Measurements from ENCODE around the gene TAX1BP1. TPM values are rescaled to one million over a fixed set of nuclear protein-coding genes. Genes with fewer than 3 reads are reported as not detected.
"Not testable (repeated sequence)": the region's sequence is repeated elsewhere in the genome, so short reads cannot be mapped to it uniquely, and the experiment has no call there.

The TAX1BP1 gene
- total RNA-seq, 1 donor from 2014 or later: 133 TPM

- H3K9me3 Mint-ChIP-seq (ENCODE audit: unreplicated experiment): no peaks in the 10 kb centered on the region
These were observed 2.3 kb upstream of the TAX1BP1 start for GRCh38 chr7:27737616-27738015.

GRCh38 chr7:27739301-27739908 is 557 bp upstream of the TAX1BP1 start:
- Histone ChIP-seq H3K36me3 (ENCODE audit: insufficient read depth, low read length) (no peaks in the 10 kb centered on the region), H3K4me2 (ENCODE audit: low read length) (peak overlapping the region; percentile 94), H3K9me3 (ENCODE audit: insufficient read depth, low read depth, low read length) (no peaks in the 10 kb centered on the region), H3K9ac (ENCODE audit: low read length) (peak overlapping the region; percentile 99), H2AFZ (ENCODE audit: low read depth, low read length) (peak overlapping the region; percentile 80), H3K4me3 (ENCODE audit: insufficient read depth, low read depth, low read length) (peak overlapping the region; percentile 96), H4K20me1 (ENCODE audit: insufficient read depth, low read length) (peaks cover 9% of the 10 kb centered on the region), H3K27me3 (ENCODE audit: insufficient read depth, low read length) (no peaks in the 10 kb centered on the region), H3K79me2 (ENCODE audit: insufficient read depth, low read length) (peaks cover 35% of the 10 kb centered on the region), H3K4me1 (ENCODE audit: insufficient read depth, low read length) (peaks cover 12% of the 10 kb centered on the region), H3K27ac (ENCODE audit: low read depth, low read length) (peak overlapping the region; percentile 99)
- peaks cover 14% of the 10 kb centered on the region for H3K4me1 Mint-ChIP-seq (ENCODE audit: low read depth, unreplicated experiment)
- no peaks in the 10 kb centered on the region for H3K9me3 Mint-ChIP-seq (ENCODE audit: unreplicated experiment)
- peaks cover 3% of the 10 kb centered on the region for H3K36me3 Mint-ChIP-seq (ENCODE audit: low read depth, unreplicated experiment)
- FAIRE-seq: no peak
- DNase-seq (ENCODE audit: low read depth): peak; percentile 68
- TF ChIP-seq CTCF (IDR thresholded peaks at IDR 0.05; ENCODE audit: insufficient read depth, low read depth, low read length) (no peak), EZH2 (IDR thresholded peaks at IDR 0.05; ENCODE audit: insufficient read depth, low read length) (no peak)
- H3K4me3 Mint-ChIP-seq (ENCODE audit: unreplicated experiment): peak overlapping the region; percentile 94
- peak overlapping the region; percentile 99 for H3K27ac Mint-ChIP-seq (ENCODE audit: unreplicated experiment)
- no peaks in the 10 kb centered on the region for H3K27me3 Mint-ChIP-seq (ENCODE audit: low read depth, unreplicated experiment)

More at GRCh38 chr7:27737616-27738015, 2.3 kb upstream of the TAX1BP1 start:
- H3K4me2 ChIP-seq (ENCODE audit: low read length): no peak overlapping the region
- no peak overlapping the region for H3K4me3 ChIP-seq (ENCODE audit: insufficient read depth, low read depth, low read length)
- peaks cover 3% of the 10 kb centered on the region for H3K36me3 Mint-ChIP-seq (ENCODE audit: low read depth, unreplicated experiment)
- H3K9ac ChIP-seq (ENCODE audit: low read length): no peak overlapping the region
- H3K27ac Mint-ChIP-seq (ENCODE audit: unreplicated experiment): no peak overlapping the region
- no peak overlapping the region for H3K4me3 Mint-ChIP-seq (ENCODE audit: unreplicated experiment)
- H3K4me1 ChIP-seq (ENCODE audit: insufficient read depth, low read length): peaks cover 12% of the 10 kb centered on the region
- peaks cover 9% of the 10 kb centered on the region for H4K20me1 ChIP-seq (ENCODE audit: insufficient read depth, low read length)
- H3K27ac ChIP-seq (ENCODE audit: low read depth, low read length): no peak overlapping the region
- no peak overlapping the region for H2AFZ ChIP-seq (ENCODE audit: low read depth, low read length)
- H3K36me3 ChIP-seq (ENCODE audit: insufficient read depth, low read length): no peaks in the 10 kb centered on the region
- H3K27me3 ChIP-seq (ENCODE audit: insufficient read depth, low read length): no peaks in the 10 kb centered on the region
- no peak for DNase-seq (ENCODE audit: low read depth)
- peaks cover 13% of the 10 kb centered on the region for H3K4me1 Mint-ChIP-seq (ENCODE audit: low read depth, unreplicated experiment)
- TF ChIP-seq CTCF (IDR thresholded peaks at IDR 0.05; ENCODE audit: insufficient read depth, low read depth, low read length): no peak
- TF ChIP-seq EZH2 (IDR thresholded peaks at IDR 0.05; ENCODE audit: insufficient read depth, low read length): no peak
- no peak for FAIRE-seq
- no peaks in the 10 kb centered on the region for H3K27me3 Mint-ChIP-seq (ENCODE audit: low read depth, unreplicated experiment)
- no peaks in the 10 kb centered on the region for H3K9me3 ChIP-seq (ENCODE audit: insufficient read depth, low read depth, low read length)
- H3K79me2 ChIP-seq (ENCODE audit: insufficient read depth, low read length): peaks cover 23% of the 10 kb centered on the region

- H3K9me3 ChIP-seq (ENCODE audit: insufficient read depth, low read depth, low read length): no peaks in the 10 kb centered on the region
- H3K4me1 ChIP-seq (ENCODE audit: insufficient read depth, low read length): peaks cover 15% of the 10 kb centered on the region
- peak overlapping the region; percentile 99 for H3K9ac ChIP-seq (ENCODE audit: low read length)
- Mint-ChIP-seq H3K4me1 (ENCODE audit: low read depth, unreplicated experiment) (peaks cover 16% of the 10 kb centered on the region), H3K27me3 (ENCODE audit: low read depth, unreplicated experiment) (no peaks in the 10 kb centered on the region), H3K4me3 (ENCODE audit: unreplicated experiment) (peak overlapping the region; percentile 94), H3K36me3 (ENCODE audit: low read depth, unreplicated experiment) (peaks cover 3% of the 10 kb centered on the region), H3K9me3 (ENCODE audit: unreplicated experiment) (no peaks in the 10 kb centered on the region), H3K27ac (ENCODE audit: unreplicated experiment) (peak overlapping the region; percentile 99)
- no peak for TF ChIP-seq CTCF (IDR thresholded peaks at IDR 0.05; ENCODE audit: insufficient read depth, low read depth, low read length)
- H4K20me1 ChIP-seq (ENCODE audit: insufficient read depth, low read length): peaks cover 9% of the 10 kb centered on the region
- DNase-seq (ENCODE audit: low read depth) (peak; percentile 52), FAIRE-seq (no peak)
- H3K36me3 ChIP-seq (ENCODE audit: insufficient read depth, low read length): no peaks in the 10 kb centered on the region
- no peaks in the 10 kb centered on the region for H3K27me3 ChIP-seq (ENCODE audit: insufficient read depth, low read length)
- H3K4me2 ChIP-seq (ENCODE audit: low read length): peak overlapping the region; percentile 94
- H3K27ac ChIP-seq (ENCODE audit: low read depth, low read length): peak overlapping the region; percentile 99
- H3K4me3 ChIP-seq (ENCODE audit: insufficient read depth, low read depth, low read length): peak overlapping the region; percentile 96
- H3K79me2 ChIP-seq (ENCODE audit: insufficient read depth, low read length): peaks cover 45% of the 10 kb centered on the region
- H2AFZ ChIP-seq (ENCODE audit: low read depth, low read length): peak overlapping the region; percentile 80
These were observed 606 bp downstream of the TAX1BP1 start for GRCh38 chr7:27740449-27741086.

- Histone ChIP-seq H3K79me2 (ENCODE audit: insufficient read depth, low read length) (peaks cover 61% of the 10 kb centered on the region), H4K20me1 (ENCODE audit: insufficient read depth, low read length) (peaks cover 17% of the 10 kb centered on the region), H3K4me1 (ENCODE audit: insufficient read depth, low read length) (peaks cover 18% of the 10 kb centered on the region)
- H3K27me3 Mint-ChIP-seq (ENCODE audit: low read depth, unreplicated experiment); H3K27me3 ChIP-seq (ENCODE audit: insufficient read depth, low read length); H3K9me3 ChIP-seq (ENCODE audit: insufficient read depth, low read depth, low read length); FAIRE-seq; H3K36me3 ChIP-seq (ENCODE audit: insufficient read depth, low read length); H3K9me3 Mint-ChIP-seq (ENCODE audit: unreplicated experiment); DNase-seq (ENCODE audit: low read depth); H2AFZ ChIP-seq (ENCODE audit: low read depth, low read length); H3K36me3 Mint-ChIP-seq (ENCODE audit: low read depth, unreplicated experiment); H3K4me2 ChIP-seq (ENCODE audit: low read length); H3K9ac ChIP-seq (ENCODE audit: low read length); H3K27ac ChIP-seq (ENCODE audit: low read depth, low read length); H3K4me3 ChIP-seq (ENCODE audit: insufficient read depth, low read depth, low read length): not testable (repeated sequence)
- Mint-ChIP-seq H3K4me3 (ENCODE audit: unreplicated experiment) (peak overlapping the region; percentile 94), H3K27ac (ENCODE audit: unreplicated experiment) (peak overlapping the region; percentile 42), H3K4me1 (ENCODE audit: low read depth, unreplicated experiment) (peaks cover 26% of the 10 kb centered on the region)
These were observed 2.2 kb downstream of the TAX1BP1 start for GRCh38 chr7:27742091-27742710.
